GM21390 (cell line): ENCODE results near the gene CYTH1.
"Not testable (repeated sequence)": the region's sequence is repeated elsewhere in the genome, so short reads cannot be mapped to it uniquely, and the experiment has no call there.

ENCODE experiments used
- ATAC-seq: cut with Tn5 transposase; IDR thresholded peaks from one replicate; pipeline ENCODE4 v1.9.1; 2021; ENCODE audit not compliant: unreplicated experiment

The CYTH1 gene

GRCh38 chr17:78789149-78789662 is 7.1 kb upstream of the CYTH1 start:
- no peak for ATAC-seq

- ATAC-seq, result no peak
Observed at GRCh38 chr17:78788451-78788850, 6.4 kb upstream of the CYTH1 start.

- no peak for ATAC-seq
Observed at GRCh38 chr17:78787444-78787843, 5.4 kb upstream of the CYTH1 start.

- no peak for ATAC-seq
Observed at GRCh38 chr17:78785663-78786057, 3.6 kb upstream of the CYTH1 start.

- ATAC-seq, result no peak
Observed at GRCh38 chr17:78785011-78785662, 3.1 kb upstream of the CYTH1 start.

- no peak for ATAC-seq
Observed at GRCh38 chr17:78784352-78784751, 2.3 kb upstream of the CYTH1 start.

- no peak for ATAC-seq
Observed at GRCh38 chr17:78783711-78784324, 1.7 kb upstream of the CYTH1 start.

- no peak for ATAC-seq
Observed at GRCh38 chr17:78781104-78781892, 775 bp downstream of the CYTH1 start.

- no peak for ATAC-seq
Observed at GRCh38 chr17:78780335-78780734, 1.7 kb downstream of the CYTH1 start.

- ATAC-seq, result no peak
Observed at GRCh38 chr17:78779850-78780249, 2.2 kb downstream of the CYTH1 start.

- ATAC-seq, result not testable (repeated sequence)
Observed at GRCh38 chr17:78779286-78779651, 2.8 kb downstream of the CYTH1 start.

GRCh38 chr17:78777881-78778280 is 4.2 kb downstream of the CYTH1 start:
- ATAC-seq, result no peak

- no peak for ATAC-seq
Observed at GRCh38 chr17:78774956-78775571, 7.0 kb downstream of the CYTH1 start.

- no peak for ATAC-seq
Observed at GRCh38 chr17:78774453-78774852, 7.6 kb downstream of the CYTH1 start.

- ATAC-seq, result no peak
Observed at GRCh38 chr17:78771758-78772382, 10.2 kb downstream of the CYTH1 start.

- no peak for ATAC-seq
Observed at GRCh38 chr17:78769196-78769773, 12.8 kb downstream of the CYTH1 start.

GRCh38 chr17:78767806-78768205 is 14.3 kb downstream of the CYTH1 start:
- no peak for ATAC-seq

- ATAC-seq, result no peak
Observed at GRCh38 chr17:78766743-78767294, 15.3 kb downstream of the CYTH1 start.

GRCh38 chr17:78766225-78766624 is 15.8 kb downstream of the CYTH1 start:
- ATAC-seq, result no peak

- no peak for ATAC-seq
Observed at GRCh38 chr17:78765821-78766220, 16.3 kb downstream of the CYTH1 start.
